Measurements from ENCODE around the gene MCC.

The MCC gene

DNA sequence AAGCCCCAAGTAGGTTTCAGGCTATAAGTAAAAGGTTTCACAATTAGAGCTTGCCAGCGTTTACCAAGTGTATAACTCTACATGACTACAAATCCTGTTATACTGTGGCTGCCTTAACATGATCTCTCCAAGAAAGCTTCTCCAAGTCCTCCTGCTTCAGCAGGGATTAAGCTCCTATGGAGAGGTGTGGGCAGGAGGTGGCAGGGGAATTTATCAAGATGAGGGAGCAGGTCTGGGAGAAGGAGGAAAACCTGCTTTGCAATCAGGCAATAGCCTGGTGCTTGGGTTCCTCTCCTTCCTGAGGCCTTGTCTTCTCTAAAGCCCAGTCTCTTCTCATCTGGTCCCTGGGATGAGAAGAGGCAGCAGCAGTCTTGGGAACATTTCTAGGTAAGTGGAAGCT, 188.7 kb downstream of the MCC start:
- DNase-seq: no peak

GRCh38 chr5:113296676-113297075, 191.6 kb downstream of the MCC start:
- DNase-seq: no peak

- peak; percentile 47 for DNase-seq
Measured at GRCh38 chr5:113295111-113295539, 193.1 kb downstream of the MCC start.

- DNase-seq: peak; percentile 94
Measured at GRCh38 chr5:113294311-113295110, 193.7 kb downstream of the MCC start.

- DNase-seq: no peak
Measured at GRCh38 chr5:113293975-113294310, 194.3 kb downstream of the MCC start.

DNA sequence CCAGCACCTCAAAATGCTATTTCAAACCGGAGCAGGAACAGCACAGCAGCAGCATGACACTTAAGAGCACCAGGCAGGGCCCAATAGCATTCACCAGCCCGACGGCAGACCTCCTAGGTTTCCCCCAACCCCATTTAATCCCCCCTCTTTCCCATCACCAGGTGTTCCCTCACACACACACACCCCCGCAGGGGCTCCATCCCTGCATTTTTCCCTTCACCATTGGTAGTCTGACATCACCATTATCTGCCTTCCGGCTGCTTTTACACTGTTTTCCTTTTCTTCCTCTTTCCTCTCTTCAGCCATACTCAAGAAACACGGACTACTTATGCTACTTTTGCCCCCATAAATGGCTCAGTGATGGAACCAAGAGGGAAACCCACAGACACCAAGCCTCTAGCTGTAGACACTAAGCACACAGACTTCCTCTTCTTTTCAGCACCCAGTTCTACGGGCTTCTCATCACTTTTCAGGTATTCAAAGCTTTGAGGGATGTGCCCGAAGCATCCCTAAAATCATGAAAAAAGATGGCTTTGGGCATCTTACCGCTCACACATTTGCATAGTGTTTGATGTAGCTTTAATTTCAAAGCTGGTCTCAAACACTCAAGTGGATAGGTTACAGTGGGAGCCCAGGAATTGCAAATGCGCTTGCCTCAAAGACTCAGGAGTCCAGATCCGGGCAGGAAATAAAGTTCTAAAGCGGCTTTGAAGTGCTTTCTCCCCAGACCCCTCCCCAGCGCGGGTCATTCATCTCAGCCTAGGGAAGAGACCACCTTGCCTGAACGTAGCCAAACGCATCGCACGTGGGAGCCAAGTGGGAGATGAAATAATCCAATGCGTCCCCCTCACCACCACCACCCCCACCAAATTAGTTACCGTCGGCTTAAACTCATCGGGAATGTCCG, 194.9 kb downstream of the MCC start:
- DNase-seq: peak; percentile 55

GRCh38 chr5:113292462-113292861, 195.8 kb downstream of the MCC start:
- no peak for DNase-seq

GRCh38 chr5:113283558-113283957, 204.7 kb downstream of the MCC start:
- DNase-seq: no peak

DNA sequence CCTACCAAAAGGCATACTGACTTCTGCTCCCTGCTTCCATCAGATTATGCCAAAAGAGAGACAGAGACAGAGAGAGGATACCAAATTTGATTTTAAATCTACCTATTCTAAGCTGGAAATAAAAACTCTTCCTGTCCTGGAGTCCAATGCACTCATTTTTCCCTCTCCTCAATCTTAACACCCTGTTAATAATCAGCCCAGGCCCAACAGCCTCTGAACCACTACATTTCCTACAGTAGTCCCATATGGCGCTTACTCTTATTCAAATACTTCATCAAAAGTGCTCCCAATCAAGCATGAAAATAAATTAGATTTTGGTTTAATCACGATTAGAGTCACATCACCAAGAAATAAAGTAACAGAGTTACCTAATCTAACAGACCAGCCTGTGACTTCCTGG, 205.8 kb downstream of the MCC start:
- DNase-seq: no peak

DNA sequence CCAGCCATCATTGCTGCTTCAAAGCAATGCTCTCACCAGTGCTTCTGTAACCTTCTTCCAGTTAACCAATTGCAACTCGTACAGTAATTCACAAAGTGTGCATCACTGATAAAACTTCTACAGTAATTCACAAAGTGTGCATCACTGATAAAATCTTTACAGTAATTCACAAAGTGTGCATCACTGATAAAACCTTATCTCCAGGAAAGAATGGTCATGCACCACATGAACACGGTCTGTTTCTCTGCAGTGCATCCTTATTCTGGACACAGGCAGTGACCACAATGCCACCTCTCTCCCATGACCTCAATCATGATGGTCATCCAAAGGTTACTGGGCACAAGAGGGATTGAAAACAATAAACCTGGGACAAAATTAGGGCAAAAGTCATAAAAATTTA, 207.1 kb downstream of the MCC start:
- DNase-seq: no peak

GRCh38 chr5:113280541-113280940, 207.7 kb downstream of the MCC start:
- no peak for DNase-seq

GRCh38 chr5:113278976-113279375, 209.3 kb downstream of the MCC start:
- DNase-seq: no peak

- no peak for DNase-seq
Measured at GRCh38 chr5:113276493-113276892, 211.8 kb downstream of the MCC start.

GRCh38 chr5:113276001-113276400, 212.3 kb downstream of the MCC start:
- no peak for DNase-seq

DNA sequence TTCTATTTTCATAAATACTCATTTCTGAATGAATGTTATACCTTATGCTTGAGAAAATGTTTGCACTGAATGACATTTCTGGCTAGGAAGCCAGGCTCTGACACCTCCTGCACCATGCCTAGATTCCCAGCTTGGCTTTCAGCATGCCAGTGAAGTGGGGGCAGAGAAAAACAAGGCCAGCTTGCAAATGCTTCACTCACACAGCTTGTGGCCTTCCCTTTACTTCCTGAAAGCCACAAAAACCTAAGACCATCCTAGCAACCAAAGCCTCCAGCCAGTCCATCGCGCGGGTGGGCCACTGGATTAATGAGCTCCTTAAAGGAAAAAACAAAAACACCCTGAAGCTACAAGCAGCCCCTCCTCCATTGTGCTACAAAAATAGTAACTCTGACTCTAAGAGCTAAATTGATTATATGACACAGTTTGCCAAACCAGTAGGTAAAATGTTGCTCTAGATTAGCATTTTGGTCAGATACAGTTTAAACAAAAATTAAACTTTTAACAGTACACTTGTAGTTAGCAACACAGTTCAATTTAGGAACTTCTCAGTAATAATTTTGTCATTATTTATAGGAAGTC, 213.3 kb downstream of the MCC start:
- no peak for DNase-seq

GRCh38 chr5:113273948-113274347, 214.3 kb downstream of the MCC start:
- DNase-seq: no peak

- no peak for DNase-seq
Measured at GRCh38 chr5:113271745-113272454, 216.4 kb downstream of the MCC start.

GRCh38 chr5:113271015-113271414, 217.2 kb downstream of the MCC start:
- DNase-seq: no peak

GRCh38 chr5:113270086-113270485, 218.2 kb downstream of the MCC start:
- no peak for DNase-seq

GRCh38 chr5:113269023-113269997, 218.9 kb downstream of the MCC start:
- no peak for DNase-seq

DNA sequence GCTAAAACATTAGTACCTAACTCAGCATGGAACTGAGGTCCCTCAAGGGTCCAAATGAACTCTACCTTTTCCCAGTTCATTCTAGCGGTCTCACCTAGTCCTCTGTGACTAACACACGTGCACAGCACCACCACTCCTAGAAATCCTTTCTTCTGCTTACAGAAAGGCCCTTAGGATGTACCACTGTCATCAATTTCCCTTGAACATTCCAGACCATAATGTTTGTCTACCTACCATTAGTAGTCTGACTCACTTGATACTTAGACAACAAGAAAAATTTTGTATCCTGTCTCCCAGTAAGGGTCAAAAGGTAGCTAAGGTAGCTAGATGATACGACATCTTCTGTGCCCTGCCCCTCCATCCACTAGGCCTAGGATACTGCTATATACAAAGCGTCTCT, 220.0 kb downstream of the MCC start:
- no peak for DNase-seq

DNA sequence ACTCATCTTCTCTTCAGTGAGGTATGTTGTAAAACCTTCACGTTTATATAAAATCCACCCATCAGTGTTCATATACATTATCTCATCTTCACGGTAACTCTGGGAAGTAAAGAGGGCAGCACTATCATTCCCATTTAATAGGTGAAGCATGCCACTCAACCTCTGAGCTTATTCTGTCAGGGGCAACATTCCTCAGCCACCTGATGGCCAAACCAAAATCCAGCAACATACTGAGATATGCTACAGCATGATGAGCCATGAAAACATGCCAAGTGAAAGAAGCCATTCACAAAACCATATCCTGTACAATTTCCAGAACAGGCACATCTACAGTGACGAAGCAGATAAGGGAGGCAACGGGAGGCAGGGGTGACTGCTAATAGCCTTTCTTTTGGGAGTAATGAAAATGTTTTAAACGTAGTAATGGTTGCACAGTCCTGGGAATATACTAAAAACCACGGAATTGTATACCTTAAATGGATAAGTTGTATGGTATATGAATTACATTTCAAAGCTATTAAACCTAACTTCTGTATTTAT, 220.8 kb downstream of the MCC start:
- DNase-seq: no peak

Data from right forelimb (tissue), 1 donor.